DND-41 (cell line): ENCODE data around the gene SLC37A2.

Experiments used
- ATAC-seq: fragments of 200-7000 bp; cut with Tn5 transposase; 3 replicates; pipeline ENCODE4 v1.9.1; 2021; ENCODE audit warnings: low read depth; ENCODE audit not compliant: insufficient read depth
- DNase-seq: peaks from one replicate; pipeline ENCODE4 v3.0.0-alpha.2; 2020
- H2AFZ ChIP-seq: 2 replicates; pipeline ENCODE4 v1.6.0; 2012; ENCODE audit warnings: low read depth, low read length
- H3K27ac ChIP-seq: 2 replicates; pipeline ENCODE4 v1.5.1; 2012; ENCODE audit warnings: low read length, inconsistent platforms
- H3K27me3 ChIP-seq: fragments of 200-600 bp; sonication (generic); 2 replicates; pipeline ENCODE4 v1.6.0; 2012; ENCODE audit warnings: low read length, mild to moderate bottlenecking, inconsistent platforms; ENCODE audit not compliant: insufficient read depth, poor library complexity
- H3K36me3 ChIP-seq: 2 replicates; pipeline ENCODE4 v1.5.1; 2012; ENCODE audit warnings: low read length, inconsistent platforms; ENCODE audit not compliant: insufficient read depth
- H3K4me1 ChIP-seq: 2 replicates; pipeline ENCODE4 v1.5.1; 2012; ENCODE audit warnings: mild to moderate bottlenecking, low read length; ENCODE audit not compliant: insufficient read depth
- H3K4me2 ChIP-seq: 2 replicates; pipeline ENCODE4 v1.6.0; 2012; ENCODE audit warnings: mild to moderate bottlenecking, moderate library complexity, low read length, inconsistent platforms; ENCODE audit not compliant: insufficient read depth
- H3K4me3 ChIP-seq, 2 experiments: fragments of 200-600 bp in 1 of 2; shearing (Covaris generic) in 1 of 2; 2 replicates each; pipeline ENCODE4 v1.5.1; 2012 to 2016; ENCODE audit warnings: inconsistent platforms in 2 of 2, low read length in 2 of 2, mild to moderate bottlenecking in 2 of 2, low read depth in 1 of 2, moderate library complexity in 1 of 2
- H3K79me2 ChIP-seq: 2 replicates; pipeline ENCODE4 v1.6.0; 2012; ENCODE audit warnings: low read length, inconsistent platforms; ENCODE audit not compliant: insufficient read depth
- H3K9ac ChIP-seq: 2 replicates; pipeline ENCODE4 v1.6.0; 2012; ENCODE audit warnings: low read depth, mild to moderate bottlenecking, inconsistent platforms, low read length, moderate library complexity
- H3K9me3 ChIP-seq: 2 replicates; pipeline ENCODE4 v1.5.1; 2012; ENCODE audit warnings: low read length, moderate library complexity, mild to moderate bottlenecking, inconsistent platforms; ENCODE audit not compliant: insufficient read depth, severe bottlenecking
- H4K20me1 ChIP-seq: 2 replicates; pipeline ENCODE4 v1.6.0; 2012; ENCODE audit warnings: low read length; ENCODE audit not compliant: insufficient read depth
- CTCF ChIP-seq: IDR thresholded peaks from 2 replicates; pipeline ENCODE4 v1.5.1; 2012; ENCODE audit warnings: borderline replicate concordance, low read length, moderate library complexity, mild to moderate bottlenecking; ENCODE audit not compliant: poor library complexity, severe bottlenecking; ENCODE audit errors: extremely low read depth
- EZH2 ChIP-seq: IDR thresholded peaks from 3 replicates; pipeline ENCODE4 v1.6.1; 2012; ENCODE audit warnings: borderline replicate concordance, low read depth, mild to moderate bottlenecking, moderate library complexity, low read length, inconsistent platforms; ENCODE audit not compliant: severe bottlenecking

Gene SLC37A2

GRCh38 chr11:125062218-125062930 is 731 bp upstream of the SLC37A2 start:
- no peak for ATAC-seq
- Histone ChIP-seq H4K20me1 (no peaks in the 10 kb centered on the region), H3K4me3 (no peak overlapping the region), H3K36me3 (no peaks in the 10 kb centered on the region), H3K9me3 (no peaks in the 10 kb centered on the region), H2AFZ (no peak overlapping the region), H3K27ac (no peak overlapping the region), H3K9ac (no peak overlapping the region), H3K27me3 (no peaks in the 10 kb centered on the region), H3K79me2 (no peaks in the 10 kb centered on the region), H3K4me1 (no peaks in the 10 kb centered on the region), H3K4me2 (no peak overlapping the region)
- DNase-seq = no peak
- no peak for TF ChIP-seq CTCF
- no peak for TF ChIP-seq EZH2

- ATAC-seq = no peak
- Histone ChIP-seq H3K27ac (no peak overlapping the region), H3K4me2 (no peak overlapping the region), H3K27me3 (no peaks in the 10 kb centered on the region), H3K4me3 (no peak overlapping the region), H4K20me1 (no peaks in the 10 kb centered on the region), H3K36me3 (no peaks in the 10 kb centered on the region), H3K9ac (no peak overlapping the region), H2AFZ (no peak overlapping the region), H3K79me2 (no peaks in the 10 kb centered on the region), H3K9me3 (no peaks in the 10 kb centered on the region), H3K4me1 (no peaks in the 10 kb centered on the region)
- TF ChIP-seq CTCF = no peak
- TF ChIP-seq EZH2 = no peak
- DNase-seq = no peak
Measured at GRCh38 chr11:125063429-125064043, 431 bp downstream of the SLC37A2 start.

- no peak overlapping the region for H3K9ac ChIP-seq
- H3K27me3 ChIP-seq = no peaks in the 10 kb centered on the region
- no peak overlapping the region for H2AFZ ChIP-seq
- ATAC-seq = no peak
- no peak overlapping the region for H3K27ac ChIP-seq
- no peak for TF ChIP-seq EZH2
- TF ChIP-seq CTCF = no peak
- H3K79me2 ChIP-seq = no peaks in the 10 kb centered on the region
- no peaks in the 10 kb centered on the region for H3K9me3 ChIP-seq
- no peaks in the 10 kb centered on the region for H3K36me3 ChIP-seq
- no peaks in the 10 kb centered on the region for H3K4me1 ChIP-seq
- no peaks in the 10 kb centered on the region for H4K20me1 ChIP-seq
- H3K4me3 ChIP-seq = no peak overlapping the region
- no peak overlapping the region for H3K4me2 ChIP-seq
- DNase-seq = no peak
Measured at GRCh38 chr11:125064070-125064469, 965 bp downstream of the SLC37A2 start.
